ENCODE data around the gene CADM2. TPM values are rescaled to one million over a fixed set of nuclear protein-coding genes. Genes with fewer than 3 reads are reported as not detected.

The CADM2 gene
- total RNA-seq, 1 donor = not detected

DNA sequence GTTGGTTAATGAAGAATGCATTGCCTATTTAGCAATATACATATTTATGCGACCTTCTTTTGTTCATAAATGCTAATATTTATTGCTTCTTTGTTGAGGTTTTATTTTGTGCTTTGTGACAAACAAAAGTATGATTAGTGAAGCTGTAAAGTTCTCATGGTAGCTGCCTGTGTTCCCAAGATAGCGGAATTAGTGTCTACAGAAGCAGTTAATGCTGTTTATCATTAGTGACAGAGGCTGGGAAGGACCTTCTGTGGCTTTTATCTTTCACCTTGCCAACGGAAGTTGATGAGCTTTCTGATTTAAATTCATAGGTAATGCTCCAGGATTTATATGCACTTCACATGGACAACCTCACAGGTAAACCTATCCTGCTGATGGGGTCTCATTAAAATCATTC, 418.3 kb downstream of the CADM2 start:
- H3K27ac ChIP-seq (ENCODE audit: low read depth, low read length) = no peak overlapping the region
- H3K36me3 ChIP-seq (ENCODE audit: insufficient read depth, low read length) = no peaks in the 10 kb centered on the region
- no peak overlapping the region for H3K4me3 ChIP-seq (ENCODE audit: insufficient read depth, low read length)
- H3K4me1 ChIP-seq (ENCODE audit: insufficient read depth, low read length) = no peaks in the 10 kb centered on the region
- H3K27me3 ChIP-seq (ENCODE audit: insufficient read depth, low read length) = no peaks in the 10 kb centered on the region
- H4K20me1 ChIP-seq (ENCODE audit: insufficient read depth, low read length) = no peaks in the 10 kb centered on the region
- TF ChIP-seq, protein P1, sequence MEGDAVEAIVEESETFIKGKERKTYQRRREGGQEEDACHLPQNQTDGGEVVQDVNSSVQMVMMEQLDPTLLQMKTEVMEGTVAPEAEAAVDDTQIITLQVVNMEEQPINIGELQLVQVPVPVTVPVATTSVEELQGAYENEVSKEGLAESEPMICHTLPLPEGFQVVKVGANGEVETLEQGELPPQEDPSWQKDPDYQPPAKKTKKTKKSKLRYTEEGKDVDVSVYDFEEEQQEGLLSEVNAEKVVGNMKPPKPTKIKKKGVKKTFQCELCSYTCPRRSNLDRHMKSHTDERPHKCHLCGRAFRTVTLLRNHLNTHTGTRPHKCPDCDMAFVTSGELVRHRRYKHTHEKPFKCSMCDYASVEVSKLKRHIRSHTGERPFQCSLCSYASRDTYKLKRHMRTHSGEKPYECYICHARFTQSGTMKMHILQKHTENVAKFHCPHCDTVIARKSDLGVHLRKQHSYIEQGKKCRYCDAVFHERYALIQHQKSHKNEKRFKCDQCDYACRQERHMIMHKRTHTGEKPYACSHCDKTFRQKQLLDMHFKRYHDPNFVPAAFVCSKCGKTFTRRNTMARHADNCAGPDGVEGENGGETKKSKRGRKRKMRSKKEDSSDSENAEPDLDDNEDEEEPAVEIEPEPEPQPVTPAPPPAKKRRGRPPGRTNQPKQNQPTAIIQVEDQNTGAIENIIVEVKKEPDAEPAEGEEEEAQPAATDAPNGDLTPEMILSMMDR (IDR thresholded peaks at IDR 0.05; ENCODE audit: extremely low read depth, low read depth, low read length) = no peak
- DNase-seq (ENCODE audit: insufficient read length, low spot score, missing footprints) = no peak
- no peak overlapping the region for H3K4me2 ChIP-seq (ENCODE audit: insufficient read depth, low read length)
- H3K9me3 ChIP-seq (ENCODE audit: low read depth, low read length) = no peaks in the 10 kb centered on the region
- no peaks in the 10 kb centered on the region for H3K79me2 ChIP-seq (ENCODE audit: insufficient read depth, low read length)
- no peak overlapping the region for H2AFZ ChIP-seq (ENCODE audit: low read length)

DNA sequence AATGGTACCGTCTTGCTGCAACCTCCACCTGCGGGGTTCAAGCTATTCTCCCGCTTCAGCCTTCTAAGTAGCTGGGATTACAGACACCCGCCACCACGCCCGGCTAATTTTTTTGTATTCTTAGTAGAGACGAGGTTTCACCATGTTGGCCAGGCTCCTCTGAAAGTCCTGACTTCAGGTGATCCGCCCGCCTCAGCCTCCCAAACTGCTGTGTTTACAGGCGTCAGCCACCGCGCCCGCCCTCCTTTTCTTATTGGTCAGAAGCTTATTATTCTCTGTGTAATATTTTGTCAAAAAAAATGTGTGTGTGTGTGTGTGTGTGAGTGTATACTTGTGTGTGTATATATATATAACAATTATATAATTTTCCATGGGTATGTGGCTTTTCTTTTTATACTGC, 425.6 kb downstream of the CADM2 start:
- TF ChIP-seq, protein P1 (IDR thresholded peaks at IDR 0.05; ENCODE audit: extremely low read depth, low read depth, low read length) = no peak
- no peaks in the 10 kb centered on the region for H3K79me2 ChIP-seq (ENCODE audit: insufficient read depth, low read length)
- H3K27me3 ChIP-seq (ENCODE audit: insufficient read depth, low read length) = no peaks in the 10 kb centered on the region
- H3K4me3 ChIP-seq (ENCODE audit: insufficient read depth, low read length) = no peak overlapping the region
- no peaks in the 10 kb centered on the region for H3K36me3 ChIP-seq (ENCODE audit: insufficient read depth, low read length)
- no peaks in the 10 kb centered on the region for H3K9me3 ChIP-seq (ENCODE audit: low read depth, low read length)
- no peak for DNase-seq (ENCODE audit: insufficient read length, low spot score, missing footprints)
- no peak overlapping the region for H3K4me2 ChIP-seq (ENCODE audit: insufficient read depth, low read length)
- no peak overlapping the region for H2AFZ ChIP-seq (ENCODE audit: low read length)
- H3K27ac ChIP-seq (ENCODE audit: low read depth, low read length) = no peak overlapping the region
- no peaks in the 10 kb centered on the region for H4K20me1 ChIP-seq (ENCODE audit: insufficient read depth, low read length)
- no peaks in the 10 kb centered on the region for H3K4me1 ChIP-seq (ENCODE audit: insufficient read depth, low read length)

DNA sequence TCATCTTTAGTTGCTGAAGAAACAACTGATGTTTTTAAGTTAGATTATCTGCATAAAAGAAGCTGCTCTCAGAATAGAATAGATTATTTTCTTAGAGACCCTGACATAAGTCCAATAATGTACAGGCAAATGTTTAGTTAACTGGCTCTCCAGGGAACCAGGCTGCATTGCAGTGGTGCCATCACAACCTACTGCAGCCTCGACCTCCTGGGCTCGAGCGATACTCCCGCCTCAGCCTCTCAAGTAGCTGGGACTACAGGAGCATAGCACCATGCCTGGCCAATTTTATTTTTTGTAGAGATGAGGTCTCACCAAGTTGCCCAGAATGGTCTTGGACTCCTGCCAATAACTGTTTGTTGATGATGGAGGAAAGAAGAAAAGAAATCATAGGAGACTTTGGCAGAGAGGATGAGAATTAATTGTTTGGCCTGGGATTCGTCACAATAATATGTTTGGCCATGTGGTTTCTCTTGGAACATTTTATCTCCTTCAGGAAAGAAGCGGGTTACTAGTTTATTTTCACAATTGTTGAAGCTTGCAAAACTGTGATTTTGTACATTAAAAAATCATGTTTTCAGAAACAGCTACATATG, 429.2 kb downstream of the CADM2 start:
- no peak for DNase-seq (ENCODE audit: insufficient read length, low spot score, missing footprints)
- no peak overlapping the region for H3K4me3 ChIP-seq (ENCODE audit: insufficient read depth, low read length)
- no peaks in the 10 kb centered on the region for H4K20me1 ChIP-seq (ENCODE audit: insufficient read depth, low read length)
- H3K9me3 ChIP-seq (ENCODE audit: low read depth, low read length) = no peaks in the 10 kb centered on the region
- H3K27me3 ChIP-seq (ENCODE audit: insufficient read depth, low read length) = no peaks in the 10 kb centered on the region
- no peak overlapping the region for H3K27ac ChIP-seq (ENCODE audit: low read depth, low read length)
- TF ChIP-seq, protein P1 (IDR thresholded peaks at IDR 0.05; ENCODE audit: extremely low read depth, low read depth, low read length) = no peak
- no peaks in the 10 kb centered on the region for H3K79me2 ChIP-seq (ENCODE audit: insufficient read depth, low read length)
- no peak overlapping the region for H3K4me2 ChIP-seq (ENCODE audit: insufficient read depth, low read length)
- H3K4me1 ChIP-seq (ENCODE audit: insufficient read depth, low read length) = no peaks in the 10 kb centered on the region
- H3K36me3 ChIP-seq (ENCODE audit: insufficient read depth, low read length) = no peaks in the 10 kb centered on the region
- no peak overlapping the region for H2AFZ ChIP-seq (ENCODE audit: low read length)

DNA sequence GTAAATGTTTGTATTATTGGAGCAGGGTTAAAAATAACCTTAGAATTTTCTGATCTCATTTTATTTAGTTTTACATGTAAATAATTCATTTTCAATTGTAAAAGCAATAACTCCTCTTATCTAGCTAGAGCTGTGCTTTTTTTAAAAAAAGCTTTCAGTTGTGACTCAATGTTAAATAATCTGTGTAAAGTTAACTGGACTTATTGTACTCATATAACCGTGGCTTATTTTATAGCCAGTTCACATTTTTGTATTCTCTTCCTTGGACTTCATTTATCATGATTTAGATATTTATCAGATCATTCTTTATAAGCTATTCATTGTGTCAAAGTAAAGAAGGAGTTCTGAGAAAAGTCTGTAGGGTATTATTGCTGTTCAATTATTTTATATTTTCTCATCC, 435.6 kb downstream of the CADM2 start:
- Histone ChIP-seq H3K4me1 (ENCODE audit: insufficient read depth, low read length) (no peaks in the 10 kb centered on the region), H3K79me2 (ENCODE audit: insufficient read depth, low read length) (no peaks in the 10 kb centered on the region), H3K27me3 (ENCODE audit: insufficient read depth, low read length) (no peaks in the 10 kb centered on the region), H3K36me3 (ENCODE audit: insufficient read depth, low read length) (no peaks in the 10 kb centered on the region), H3K27ac (ENCODE audit: low read depth, low read length) (no peak overlapping the region), H2AFZ (ENCODE audit: low read length) (no peak overlapping the region), H3K4me3 (ENCODE audit: insufficient read depth, low read length) (no peak overlapping the region), H3K9me3 (ENCODE audit: low read depth, low read length) (no peaks in the 10 kb centered on the region), H4K20me1 (ENCODE audit: insufficient read depth, low read length) (no peaks in the 10 kb centered on the region), H3K4me2 (ENCODE audit: insufficient read depth, low read length) (no peak overlapping the region)
- no peak for DNase-seq (ENCODE audit: insufficient read length, low spot score, missing footprints)
- TF ChIP-seq, protein P1 (IDR thresholded peaks at IDR 0.05; ENCODE audit: extremely low read depth, low read depth, low read length) = no peak

All from osteoblast (primary cell).